ENCODE measurements around the gene PARVG. TPM values are rescaled to one million over a fixed set of nuclear protein-coding genes. Genes with fewer than 3 reads are reported as not detected.

The PARVG gene
- total and polyA plus RNA-seq, 10 of the 15 experiments (the other 5 are each of a cell fraction or from before 2014, with no cell fraction given), result 6.3 to 123 (median 71.9) TPM

GRCh38 chr22:44247923-44248892 is 67.5 kb downstream of the PARVG start:
- Histone ChIP-seq H2AFZ (ENCODE audit: control insufficient read depth, low read depth, low read length) (no peak overlapping the region), H3K36me3 (ENCODE audit: control insufficient read depth in 2 of 2, insufficient read depth in 2 of 2, low read length in 1 of 2) (no peaks in the 10 kb centered on the region), H3K4me2 (ENCODE audit: control insufficient read depth, insufficient read depth) (no peak overlapping the region), H3K27me3 (replicated peaks in 1 of 2; ENCODE audit: control insufficient read depth in 2 of 2, insufficient read depth in 2 of 2, low read length in 1 of 2) (no peaks in the 10 kb centered on the region; a peak in 2 of 4 replicates), H4K20me1 (ENCODE audit: control insufficient read depth, insufficient read depth) (no peaks in the 10 kb centered on the region), H3K27ac (ENCODE audit: control insufficient read depth, insufficient read depth) (no peak overlapping the region), H3K79me2 (ENCODE audit: control insufficient read depth, insufficient read depth, low read length) (no peaks in the 10 kb centered on the region), H3K9me3 (replicated peaks; ENCODE audit: control insufficient read depth, insufficient read depth, low read length) (peaks cover 4% of the 10 kb centered on the region; the same call in 2 of the 3 replicates), H3K9ac (ENCODE audit: control insufficient read depth, insufficient read depth, low read length) (no peak overlapping the region), H3K4me1 (ENCODE audit: control insufficient read depth, insufficient read depth, low read length) (no peaks in the 10 kb centered on the region), H3K4me3 (no peak overlapping the region)
- in situ Hi-C loops (cut with MboI) (no loop called here), intact Hi-C loops (cut with micrococcal nuclease; ENCODE audit: unreplicated experiment) (no loop called here)
- BruUV-seq (replicated peaks), result no TSS peak
- TF ChIP-seq, protein P1, sequence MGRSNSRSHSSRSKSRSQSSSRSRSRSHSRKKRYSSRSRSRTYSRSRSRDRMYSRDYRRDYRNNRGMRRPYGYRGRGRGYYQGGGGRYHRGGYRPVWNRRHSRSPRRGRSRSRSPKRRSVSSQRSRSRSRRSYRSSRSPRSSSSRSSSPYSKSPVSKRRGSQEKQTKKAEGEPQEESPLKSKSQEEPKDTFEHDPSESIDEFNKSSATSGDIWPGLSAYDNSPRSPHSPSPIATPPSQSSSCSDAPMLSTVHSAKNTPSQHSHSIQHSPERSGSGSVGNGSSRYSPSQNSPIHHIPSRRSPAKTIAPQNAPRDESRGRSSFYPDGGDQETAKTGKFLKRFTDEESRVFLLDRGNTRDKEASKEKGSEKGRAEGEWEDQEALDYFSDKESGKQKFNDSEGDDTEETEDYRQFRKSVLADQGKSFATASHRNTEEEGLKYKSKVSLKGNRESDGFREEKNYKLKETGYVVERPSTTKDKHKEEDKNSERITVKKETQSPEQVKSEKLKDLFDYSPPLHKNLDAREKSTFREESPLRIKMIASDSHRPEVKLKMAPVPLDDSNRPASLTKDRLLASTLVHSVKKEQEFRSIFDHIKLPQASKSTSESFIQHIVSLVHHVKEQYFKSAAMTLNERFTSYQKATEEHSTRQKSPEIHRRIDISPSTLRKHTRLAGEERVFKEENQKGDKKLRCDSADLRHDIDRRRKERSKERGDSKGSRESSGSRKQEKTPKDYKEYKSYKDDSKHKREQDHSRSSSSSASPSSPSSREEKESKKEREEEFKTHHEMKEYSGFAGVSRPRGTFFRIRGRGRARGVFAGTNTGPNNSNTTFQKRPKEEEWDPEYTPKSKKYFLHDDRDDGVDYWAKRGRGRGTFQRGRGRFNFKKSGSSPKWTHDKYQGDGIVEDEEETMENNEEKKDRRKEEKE (IDR thresholded peaks at IDR 0.05), result no peak
- TF ChIP-seq TAF1 (IDR thresholded peaks at IDR 0.05; ENCODE audit: borderline replicate concordance, low read depth, low read length) (no peak), ZBTB11 (CRISPR knock-in tag; IDR thresholded peaks at IDR 0.05) (no peak)
- TF ChIP-seq, protein P2, sequence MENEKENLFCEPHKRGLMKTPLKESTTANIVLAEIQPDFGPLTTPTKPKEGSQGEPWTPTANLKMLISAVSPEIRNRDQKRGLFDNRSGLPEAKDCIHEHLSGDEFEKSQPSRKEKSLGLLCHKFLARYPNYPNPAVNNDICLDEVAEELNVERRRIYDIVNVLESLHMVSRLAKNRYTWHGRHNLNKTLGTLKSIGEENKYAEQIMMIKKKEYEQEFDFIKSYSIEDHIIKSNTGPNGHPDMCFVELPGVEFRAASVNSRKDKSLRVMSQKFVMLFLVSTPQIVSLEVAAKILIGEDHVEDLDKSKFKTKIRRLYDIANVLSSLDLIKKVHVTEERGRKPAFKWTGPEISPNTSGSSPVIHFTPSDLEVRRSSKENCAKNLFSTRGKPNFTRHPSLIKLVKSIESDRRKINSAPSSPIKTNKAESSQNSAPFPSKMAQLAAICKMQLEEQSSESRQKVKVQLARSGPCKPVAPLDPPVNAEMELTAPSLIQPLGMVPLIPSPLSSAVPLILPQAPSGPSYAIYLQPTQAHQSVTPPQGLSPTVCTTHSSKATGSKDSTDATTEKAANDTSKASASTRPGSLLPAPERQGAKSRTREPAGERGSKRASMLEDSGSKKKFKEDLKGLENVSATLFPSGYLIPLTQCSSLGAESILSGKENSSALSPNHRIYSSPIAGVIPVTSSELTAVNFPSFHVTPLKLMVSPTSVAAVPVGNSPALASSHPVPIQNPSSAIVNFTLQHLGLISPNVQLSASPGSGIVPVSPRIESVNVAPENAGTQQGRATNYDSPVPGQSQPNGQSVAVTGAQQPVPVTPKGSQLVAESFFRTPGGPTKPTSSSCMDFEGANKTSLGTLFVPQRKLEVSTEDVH (IDR thresholded peaks at IDR 0.05; ENCODE audit: low read depth, partially characterized antibody), result no peak
- ChIA-PET SMC1A (ENCODE audit: uncharacterized antibody, unreplicated experiment) (no interaction called here), POLR2A (no interaction called here), RAD21 (ENCODE audit: unreplicated experiment) (no interaction called here), CTCF (no interaction called here)
- no peak for ATAC-seq
- 40% methylated on average over 25 of the region's 25 CpGs for WGBS (ENCODE audit: insufficient coverage, insufficient replicate concordance, low lambda C conversion rate, missing lambda C conversion rate)
- FAIRE-seq, result no peak
- DNase-seq (ENCODE audit: low read depth, low spot score), result no peak

Measured in GM12878 (cell line).